MV-4-11 (cell line): ENCODE data around the gene PEAK3.

Source experiments
- DNase-seq: peaks from one replicate; lab custom pipeline; 2025; lab: John Stamatoyannopoulos, UW

Gene PEAK3

DNA sequence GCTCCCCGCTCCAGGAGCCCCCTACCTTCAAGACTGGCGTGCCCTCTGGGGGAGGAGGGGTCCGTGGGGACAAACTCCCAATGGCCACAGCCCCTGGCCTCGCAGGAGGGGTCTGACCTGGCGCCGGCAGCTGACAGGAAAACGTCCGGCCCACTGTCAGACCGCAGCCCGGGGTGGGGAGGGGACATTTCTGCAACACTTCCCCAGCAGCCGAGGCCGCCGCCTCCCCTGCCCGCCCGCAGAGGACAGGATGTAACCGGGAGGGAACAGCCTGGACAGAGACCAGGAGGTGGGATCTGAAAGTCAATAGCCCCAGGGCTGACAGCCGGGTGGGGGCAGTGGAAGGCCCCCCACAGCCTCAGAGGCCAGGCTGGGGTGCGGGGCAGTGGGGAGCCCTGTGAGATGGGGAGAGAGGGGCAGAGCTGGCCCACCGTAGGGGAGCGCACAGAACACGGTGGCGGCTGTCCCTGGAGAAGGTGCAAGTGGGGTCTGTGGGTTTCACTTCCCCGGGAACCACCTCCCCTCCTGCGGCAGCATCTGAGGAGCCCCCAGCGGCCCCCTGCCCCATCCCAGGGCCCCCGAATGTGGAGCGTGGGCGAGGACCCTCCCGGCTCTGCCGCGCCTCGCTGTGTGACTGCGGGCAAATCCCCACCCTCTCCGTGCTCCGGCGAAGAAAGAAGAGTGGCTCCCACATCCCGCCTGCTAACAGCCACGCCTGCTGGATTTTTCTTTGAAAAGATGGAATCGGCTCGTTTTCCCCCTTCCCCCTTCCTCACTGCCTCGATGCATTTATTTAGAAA is at the start of gene PEAK3:
Gene PEAK3, minus strand, starts transcription at position 114 of the 800 bp plus-strand sequence. CDS start 1,244 bp downstream, outside the sequence.
- DNase-seq = peak; percentile 81

DNA sequence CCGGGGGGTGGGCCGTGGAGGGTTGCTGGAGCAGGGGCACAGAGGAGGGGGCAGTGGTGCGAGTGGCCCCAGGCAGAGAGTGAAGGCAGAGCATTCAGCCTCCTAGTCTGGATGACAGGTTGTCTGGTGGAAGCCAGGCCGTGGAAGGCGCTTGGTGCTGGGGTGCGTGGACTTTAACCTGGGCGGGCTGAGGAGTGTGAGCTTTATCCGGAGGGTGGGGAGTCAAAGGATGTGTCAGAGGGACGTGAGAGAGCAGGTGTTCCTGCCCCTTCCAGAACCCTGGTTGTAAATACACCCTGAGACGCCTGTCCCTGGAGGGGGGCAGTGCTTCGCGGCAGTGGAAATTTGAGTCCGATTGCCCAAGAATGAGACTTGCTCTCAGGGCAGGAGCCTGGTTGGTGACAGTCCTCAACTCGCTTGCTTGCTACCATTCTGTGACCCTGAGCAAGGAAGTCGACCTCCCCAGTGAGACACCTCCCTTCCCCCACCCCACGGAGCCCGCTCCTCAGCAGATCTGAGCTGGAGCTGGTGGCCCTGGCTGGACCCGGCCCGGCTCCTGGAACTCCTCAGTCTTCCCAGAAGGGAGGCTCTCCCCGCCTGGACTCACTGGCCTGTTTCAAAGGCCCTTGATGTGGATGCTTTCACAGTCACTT is 48.8 kb upstream of the PEAK3 start:
- peak; percentile 53 for DNase-seq

- DNase-seq = no peak
These were observed 48.3 kb upstream of the PEAK3 start for GRCh38 chr19:2330255-2330631.

DNA sequence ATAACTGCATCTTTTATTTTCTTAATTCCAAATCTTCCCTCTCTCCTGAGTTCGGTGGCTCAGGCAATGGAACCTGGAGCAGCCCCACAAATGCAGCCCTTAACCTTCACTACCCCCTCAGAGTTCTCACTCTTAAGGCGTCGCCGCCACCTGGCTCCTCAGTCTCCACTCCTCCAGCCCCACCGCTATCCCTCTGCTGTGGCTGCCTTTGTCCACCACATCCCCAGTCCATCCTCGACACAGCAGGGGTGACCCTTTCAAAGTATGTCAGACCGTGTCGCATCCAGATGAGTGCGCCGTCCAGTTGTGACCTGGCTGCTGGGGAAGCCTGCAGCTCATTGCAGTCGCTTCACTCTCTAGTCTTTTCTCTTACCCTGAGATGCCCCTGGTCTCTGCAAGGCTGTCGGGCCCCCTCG is 47.5 kb upstream of the PEAK3 start:
- DNase-seq = no peak

DNA sequence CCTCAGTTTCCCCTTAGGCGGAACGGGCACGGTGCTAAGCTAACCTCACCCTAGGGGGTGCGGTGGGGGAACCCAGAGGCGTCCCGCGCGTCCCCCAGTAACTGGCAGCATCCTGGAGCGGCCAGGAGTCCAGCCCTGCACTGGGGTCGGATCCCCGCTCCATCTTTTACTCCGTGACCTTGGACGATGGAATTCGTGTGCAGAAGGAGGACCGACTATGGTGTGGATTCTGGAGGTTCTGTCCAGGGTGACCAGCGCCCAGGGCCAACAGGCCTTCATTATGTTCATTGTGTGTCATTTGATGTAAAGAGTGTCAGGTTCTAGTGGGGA is 47.1 kb upstream of the PEAK3 start:
- DNase-seq = no peak

DNA sequence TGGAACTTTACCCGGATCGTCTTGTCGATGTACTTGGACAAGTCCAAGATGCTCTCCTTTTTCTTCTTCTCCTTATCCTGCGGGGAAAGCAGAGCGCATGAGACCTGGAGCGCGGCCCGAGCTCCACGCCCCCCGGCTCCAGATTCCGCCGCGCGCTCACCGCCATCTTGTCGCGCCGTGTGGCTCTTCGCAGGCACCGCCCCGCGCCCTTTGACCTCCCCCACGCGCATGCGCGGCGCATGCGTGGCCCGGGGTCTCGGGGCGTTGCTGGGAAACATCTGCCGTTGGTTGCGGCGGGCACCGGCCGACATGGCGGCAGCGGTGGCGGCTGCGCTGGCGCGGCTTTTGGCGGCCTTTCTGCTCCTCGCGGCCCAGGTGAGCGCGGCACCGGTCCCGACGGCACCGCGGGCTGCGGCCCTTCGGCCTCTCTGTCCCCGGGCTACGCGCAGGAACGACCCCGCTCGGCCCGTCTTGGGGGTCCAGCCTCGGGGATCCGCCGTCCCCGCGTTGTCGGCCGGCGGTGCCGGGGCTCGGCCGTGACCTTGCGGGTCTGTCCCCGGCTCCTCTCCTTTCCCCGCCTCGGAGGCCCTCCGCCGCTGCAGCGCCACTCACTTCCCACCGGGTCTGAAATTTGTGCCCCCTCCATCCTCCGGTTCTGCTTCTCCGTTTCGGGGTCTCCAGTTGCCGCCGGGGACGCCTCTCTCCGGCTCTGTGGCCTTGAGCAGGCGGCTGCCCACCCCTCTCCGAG is 46.6 kb upstream of the PEAK3 start, which contains the start of the genes LSM7 and SPPL2B:
Gene LSM7, minus strand, starts transcription at position 186 of the 748 bp plus-strand sequence. Its CDS starts 20 bp downstream, at position 166.
Gene SPPL2B, plus strand, starts transcription at position 284 of the 748 bp plus-strand sequence. Its CDS starts 26 bp downstream, at position 310.
- peak; percentile 89 for DNase-seq

DNA sequence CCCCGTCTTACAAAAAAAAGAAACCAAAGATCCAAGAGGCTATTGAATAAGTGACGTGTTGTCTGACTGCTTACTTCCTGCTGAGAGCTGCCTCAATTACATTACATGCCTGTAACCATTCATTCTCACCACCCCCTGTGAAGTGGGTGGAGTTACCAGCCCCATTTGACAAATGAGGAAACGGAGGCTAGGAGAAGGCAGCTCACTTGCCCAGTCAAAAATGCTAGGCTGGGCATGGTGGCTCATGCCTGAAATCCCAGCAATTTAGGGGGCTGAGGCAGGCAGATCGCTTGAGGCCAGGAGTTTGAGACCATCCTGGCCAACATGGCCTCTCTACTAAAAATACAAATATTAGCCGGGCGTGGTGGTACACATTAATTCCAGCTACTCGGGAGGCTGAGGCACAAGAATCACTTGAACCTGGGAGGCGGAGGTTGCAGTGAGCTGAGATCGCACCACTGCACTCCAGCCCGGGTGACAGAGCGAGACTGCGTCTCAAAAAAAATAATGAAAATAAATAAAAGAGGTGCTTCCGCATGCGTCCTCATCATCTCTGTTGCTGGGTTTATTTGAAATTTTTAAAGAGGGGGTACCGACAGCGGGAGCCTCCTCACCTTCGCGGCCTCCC is 45.9 kb upstream of the PEAK3 start:
- peak; percentile 84 for DNase-seq

DNA sequence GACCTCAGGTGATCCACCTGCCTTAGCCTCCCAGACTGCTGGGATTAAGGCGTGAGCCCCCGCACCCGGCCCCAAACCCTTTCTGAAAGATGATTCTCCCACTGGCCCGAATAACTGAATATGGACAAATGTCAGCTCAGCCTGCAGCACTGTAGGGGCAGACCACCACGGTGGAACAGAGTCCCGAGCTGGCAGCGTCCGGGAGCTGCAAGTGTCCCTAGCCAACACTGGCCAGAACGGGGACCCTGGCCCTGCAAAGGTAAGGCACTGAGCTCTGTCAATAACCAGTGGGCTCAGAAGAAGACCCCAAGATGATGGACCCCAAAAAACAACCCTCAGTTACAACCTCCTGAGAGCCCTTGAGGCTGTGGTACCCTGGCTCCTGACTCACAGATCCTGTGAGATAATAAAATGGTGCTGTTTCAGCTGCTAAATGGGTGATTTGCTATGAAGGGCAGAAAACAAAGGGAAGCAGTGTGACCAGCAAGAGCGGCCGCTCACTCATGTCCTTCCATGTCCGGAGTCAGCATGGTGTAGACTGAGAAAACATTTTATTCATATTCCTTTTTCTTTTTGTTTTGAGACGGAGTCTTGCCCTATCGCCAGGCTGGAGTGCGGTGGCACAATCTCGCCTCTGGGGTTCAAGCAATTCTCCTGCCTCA is 44.9 kb upstream of the PEAK3 start:
- DNase-seq = no peak

- no peak for DNase-seq
These were observed 43.5 kb upstream of the PEAK3 start for GRCh38 chr19:2325281-2326046.

GRCh38 chr19:2324220-2324948 is 42.4 kb upstream of the PEAK3 start:
- DNase-seq = no peak

DNA sequence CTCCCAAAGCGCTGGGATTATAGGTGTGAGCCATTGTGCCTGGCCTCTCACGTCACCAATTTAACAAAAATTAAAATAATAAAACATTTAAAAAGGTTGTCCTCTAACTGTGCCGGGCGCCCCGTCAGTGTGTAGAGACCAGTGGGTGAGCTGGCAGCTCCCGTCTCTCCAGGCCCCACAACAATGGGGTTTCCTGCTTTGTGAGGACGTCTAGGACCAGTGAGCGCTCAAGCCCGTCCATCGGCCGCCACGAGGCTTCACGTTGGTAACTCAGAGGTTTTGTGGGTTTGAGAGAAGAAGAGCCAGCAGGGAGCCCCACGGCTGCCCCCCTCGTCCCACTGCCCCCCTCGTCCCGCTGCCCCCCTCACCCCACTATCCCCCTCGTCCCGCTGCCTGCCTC is 41.7 kb upstream of the PEAK3 start:
- no peak for DNase-seq

DNA sequence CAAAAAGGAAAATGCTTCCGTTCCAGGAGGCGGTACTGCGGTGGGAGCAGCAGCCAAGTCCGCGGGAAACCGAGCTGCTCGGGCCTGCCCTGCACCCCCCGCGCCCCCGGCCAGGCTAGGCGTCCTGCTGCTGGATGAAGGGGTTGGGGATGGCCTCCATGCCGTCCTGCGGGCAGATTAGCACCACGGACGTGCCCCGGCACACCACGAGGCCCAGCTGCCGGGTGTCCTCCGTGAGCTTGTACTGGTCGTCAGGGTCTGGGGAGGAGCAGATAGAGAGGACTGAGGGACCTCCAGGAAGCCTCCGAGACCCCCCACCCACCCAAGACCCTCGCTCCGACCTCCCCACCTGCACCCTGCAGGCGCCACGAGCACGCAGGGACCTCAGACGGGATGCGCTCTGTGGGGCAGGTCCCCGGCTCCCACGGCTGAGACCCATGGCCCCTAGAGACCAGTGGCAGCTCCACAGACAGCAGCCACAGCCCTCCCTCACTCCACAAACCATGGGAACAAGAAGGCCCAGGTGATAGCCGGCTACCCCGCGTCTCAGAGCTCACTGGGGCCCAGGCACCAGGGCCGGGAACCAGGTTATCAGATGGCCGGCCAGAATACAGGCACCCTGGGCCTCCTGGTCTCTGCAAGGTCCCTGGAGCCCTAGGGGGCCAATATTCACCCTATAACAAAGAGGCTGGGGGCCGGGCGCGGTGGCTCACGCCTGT is 39.7 kb upstream of the PEAK3 start:
- no peak for DNase-seq

DNA sequence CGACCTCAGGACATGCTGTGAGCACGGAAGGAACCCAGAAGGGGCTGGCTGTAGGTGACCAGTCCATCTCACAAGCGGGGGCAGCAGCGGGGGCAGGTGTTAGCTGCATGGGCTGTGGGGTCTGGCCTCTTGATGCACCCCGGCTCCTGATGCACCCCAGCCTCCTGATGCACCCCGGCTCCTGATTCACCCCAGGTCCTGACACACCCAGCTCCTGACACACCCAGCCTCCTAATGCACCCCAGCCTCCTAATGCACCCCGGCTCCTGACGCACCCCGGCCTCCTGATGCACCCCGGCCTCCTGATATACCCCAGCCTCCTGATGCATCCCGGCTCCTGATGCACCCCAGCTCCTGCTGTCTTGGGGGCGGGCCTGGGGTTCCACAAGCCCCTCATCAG is 39.0 kb upstream of the PEAK3 start:
- no peak for DNase-seq

- no peak for DNase-seq
These were observed 38.1 kb upstream of the PEAK3 start for GRCh38 chr19:2320049-2320448.

- DNase-seq = no peak
These were observed 37.6 kb upstream of the PEAK3 start for GRCh38 chr19:2319551-2319950.

- no peak for DNase-seq
These were observed 36.9 kb upstream of the PEAK3 start for GRCh38 chr19:2318923-2319322.

GRCh38 chr19:2317756-2318155 is 35.8 kb upstream of the PEAK3 start:
- no peak for DNase-seq

DNA sequence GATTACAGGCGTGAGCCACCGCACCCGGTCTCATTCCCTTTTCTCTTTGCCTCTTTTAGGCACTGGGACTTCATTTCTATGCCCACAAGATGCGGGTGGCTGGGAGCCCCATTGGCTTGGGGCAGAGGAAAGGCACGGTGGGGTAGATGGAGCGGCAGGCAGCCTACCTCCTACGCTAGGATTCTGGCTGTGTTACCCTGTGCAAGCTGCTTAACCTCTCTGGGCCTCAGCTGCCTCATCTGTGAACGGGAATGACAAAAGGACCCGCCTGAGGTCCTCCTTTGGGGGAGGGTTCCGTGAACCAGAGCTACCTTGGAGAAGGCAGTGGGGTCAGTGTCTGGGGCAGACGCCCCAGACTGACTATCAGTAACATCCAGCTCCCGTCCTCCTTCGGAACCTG is 35.3 kb upstream of the PEAK3 start:
- DNase-seq = no peak

DNA sequence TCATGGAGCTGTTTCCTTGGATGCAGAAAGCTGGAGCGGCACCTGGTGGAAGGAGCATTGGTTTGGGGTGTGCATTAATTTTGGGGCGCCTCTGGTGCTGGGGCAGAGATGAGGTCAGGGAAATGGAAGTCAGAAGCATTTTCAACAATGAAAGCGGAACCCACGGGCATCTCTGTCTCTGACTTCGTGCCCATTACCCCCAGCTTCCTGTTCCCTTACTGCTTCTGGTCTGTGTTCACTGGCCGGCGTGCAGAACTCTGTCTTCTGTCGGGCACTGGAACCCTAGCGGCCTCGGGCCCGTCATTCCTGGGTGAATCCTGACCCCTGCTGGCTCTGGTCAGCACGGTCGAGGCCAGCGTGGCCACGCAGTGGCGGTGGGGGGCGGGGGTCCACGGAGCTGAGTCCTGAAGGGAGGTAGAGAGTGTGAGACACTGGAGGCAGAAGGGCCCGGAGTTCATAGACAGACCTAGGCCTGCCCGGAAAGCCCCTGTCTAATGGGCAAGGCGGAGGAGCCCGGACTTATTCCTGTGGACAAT is 33.9 kb upstream of the PEAK3 start:
- peak; percentile 96 for DNase-seq
